HG03039 (cell line): Measurements from ENCODE around the gene TAF4B.
"Not testable (repeated sequence)": the region's sequence is repeated elsewhere in the genome, so short reads cannot be mapped to it uniquely, and the experiment has no call there.

Experiments used
- ATAC-seq: cut with Tn5 transposase; IDR thresholded peaks from one replicate; pipeline ENCODE4 v1.9.1; 2021; ENCODE audit warnings: mild to moderate bottlenecking, moderate library complexity; ENCODE audit not compliant: unreplicated experiment

The TAF4B gene

DNA sequence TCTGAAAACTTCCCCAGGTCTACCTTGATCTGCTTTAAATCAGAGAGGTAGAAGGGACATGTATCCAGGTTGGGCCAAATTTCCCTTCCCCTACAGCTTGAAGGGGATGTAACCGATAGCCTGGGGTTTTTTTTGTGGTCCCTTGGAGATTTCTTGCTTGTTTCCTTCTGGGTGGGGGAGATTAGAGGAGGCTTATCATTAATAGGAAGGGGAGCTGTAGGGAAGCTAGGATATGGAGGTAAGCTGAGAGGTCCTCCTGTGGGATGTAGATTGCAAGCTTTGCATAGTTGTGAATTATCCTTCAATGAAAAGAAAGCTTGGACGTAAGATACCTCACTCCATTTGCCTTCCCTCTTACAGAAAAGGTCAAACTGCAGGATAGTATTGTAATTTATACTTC lies 11.1 kb downstream of the TAF4B start:
- ATAC-seq = not testable (repeated sequence)

DNA sequence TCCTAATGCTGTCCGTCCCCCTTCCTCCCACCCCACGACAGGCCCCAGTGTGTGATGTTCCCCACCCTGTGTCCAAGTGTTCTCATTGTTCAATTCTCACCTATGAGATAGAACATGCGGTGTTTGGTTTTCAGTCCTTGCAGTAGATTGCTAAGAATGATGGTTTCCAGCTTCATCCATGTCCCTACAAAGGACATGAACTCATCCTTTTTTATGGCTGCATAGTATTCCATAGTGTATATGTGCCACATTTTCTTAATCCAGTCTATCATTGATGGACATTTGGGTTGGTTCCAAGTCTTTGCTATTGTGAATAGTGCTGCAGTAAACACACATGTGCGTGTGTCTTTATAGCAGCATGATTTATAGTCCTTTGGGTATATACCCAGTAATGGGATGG lies 12.5 kb downstream of the TAF4B start:
- ATAC-seq = not testable (repeated sequence)

DNA sequence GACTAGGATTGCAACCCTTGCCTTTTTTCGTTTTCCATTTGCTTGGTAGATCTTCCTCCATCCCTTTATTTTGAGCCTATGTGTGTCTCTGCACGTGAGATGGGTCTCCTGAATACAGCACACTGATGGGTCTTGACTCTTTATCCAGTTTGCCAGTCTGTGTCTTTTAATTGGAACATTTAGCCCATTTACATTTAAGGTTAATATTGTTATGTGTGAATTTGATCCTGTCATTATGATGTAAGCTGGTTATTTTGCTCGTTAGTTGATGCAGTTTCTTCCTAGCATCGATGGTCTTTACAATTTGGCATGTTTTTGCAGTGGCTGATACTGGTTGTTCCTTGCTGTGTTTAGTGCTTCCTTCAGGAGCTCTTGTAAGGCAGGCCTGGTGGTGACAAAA lies 16.1 kb downstream of the TAF4B start:
- ATAC-seq = not testable (repeated sequence)

DNA sequence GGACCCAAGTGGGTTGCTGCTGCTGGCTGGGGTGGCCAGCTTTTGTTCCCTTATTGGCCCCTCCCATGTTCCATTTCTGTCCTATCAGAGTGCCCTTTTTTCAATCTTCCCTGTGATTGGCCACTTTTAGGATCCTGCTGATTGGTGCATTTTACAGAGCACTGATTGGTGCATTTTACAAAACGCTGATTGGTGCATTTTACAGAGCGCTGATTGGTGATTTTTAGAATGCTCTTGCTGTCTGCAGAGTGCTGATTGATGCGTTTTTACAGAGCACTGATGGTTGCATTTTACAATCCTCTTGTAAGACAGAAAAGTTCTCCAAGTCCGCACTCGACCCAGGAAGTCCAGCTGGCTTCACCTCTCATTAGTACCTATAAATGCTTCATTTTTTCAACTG lies 19.2 kb downstream of the TAF4B start:
- ATAC-seq = not testable (repeated sequence)

DNA sequence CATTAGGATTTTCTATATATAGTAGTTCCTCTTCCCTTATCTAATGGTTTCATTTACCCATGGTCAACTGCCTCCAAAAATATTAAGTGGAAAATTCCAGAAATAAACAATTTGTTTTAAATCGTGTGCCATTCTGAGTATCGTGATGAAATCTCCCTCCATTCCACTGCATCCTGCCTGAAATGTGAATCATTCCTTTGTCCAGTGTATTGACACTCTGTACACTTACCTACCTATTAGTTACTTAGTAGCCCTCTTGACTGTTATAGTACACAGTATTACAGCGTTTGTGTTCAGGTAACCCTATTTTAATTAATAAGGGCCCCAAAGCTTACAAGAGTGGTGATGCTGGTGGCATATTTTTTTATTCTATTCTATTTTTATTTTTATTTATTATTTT lies 26.2 kb downstream of the TAF4B start:
- no peak for ATAC-seq

DNA sequence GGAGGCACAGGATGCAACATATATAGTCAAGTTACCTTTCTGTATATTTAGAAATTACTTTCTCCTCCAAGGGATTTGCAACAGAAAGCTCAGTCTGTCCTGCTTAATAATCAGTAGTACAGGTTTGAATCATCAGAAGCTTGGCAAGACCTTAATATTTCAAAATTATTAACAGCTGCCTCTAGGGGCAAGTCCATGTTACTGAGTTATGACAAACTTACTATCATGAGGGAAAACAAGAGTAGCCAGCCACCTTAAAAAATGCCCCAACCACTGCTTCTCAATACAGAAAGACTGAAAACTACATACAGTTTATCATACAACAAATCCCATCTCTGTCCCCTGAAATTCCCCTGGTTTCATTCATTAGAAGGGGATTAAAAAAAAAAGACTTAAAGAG lies 28.6 kb downstream of the TAF4B start:
- peak; percentile 58 for ATAC-seq

DNA sequence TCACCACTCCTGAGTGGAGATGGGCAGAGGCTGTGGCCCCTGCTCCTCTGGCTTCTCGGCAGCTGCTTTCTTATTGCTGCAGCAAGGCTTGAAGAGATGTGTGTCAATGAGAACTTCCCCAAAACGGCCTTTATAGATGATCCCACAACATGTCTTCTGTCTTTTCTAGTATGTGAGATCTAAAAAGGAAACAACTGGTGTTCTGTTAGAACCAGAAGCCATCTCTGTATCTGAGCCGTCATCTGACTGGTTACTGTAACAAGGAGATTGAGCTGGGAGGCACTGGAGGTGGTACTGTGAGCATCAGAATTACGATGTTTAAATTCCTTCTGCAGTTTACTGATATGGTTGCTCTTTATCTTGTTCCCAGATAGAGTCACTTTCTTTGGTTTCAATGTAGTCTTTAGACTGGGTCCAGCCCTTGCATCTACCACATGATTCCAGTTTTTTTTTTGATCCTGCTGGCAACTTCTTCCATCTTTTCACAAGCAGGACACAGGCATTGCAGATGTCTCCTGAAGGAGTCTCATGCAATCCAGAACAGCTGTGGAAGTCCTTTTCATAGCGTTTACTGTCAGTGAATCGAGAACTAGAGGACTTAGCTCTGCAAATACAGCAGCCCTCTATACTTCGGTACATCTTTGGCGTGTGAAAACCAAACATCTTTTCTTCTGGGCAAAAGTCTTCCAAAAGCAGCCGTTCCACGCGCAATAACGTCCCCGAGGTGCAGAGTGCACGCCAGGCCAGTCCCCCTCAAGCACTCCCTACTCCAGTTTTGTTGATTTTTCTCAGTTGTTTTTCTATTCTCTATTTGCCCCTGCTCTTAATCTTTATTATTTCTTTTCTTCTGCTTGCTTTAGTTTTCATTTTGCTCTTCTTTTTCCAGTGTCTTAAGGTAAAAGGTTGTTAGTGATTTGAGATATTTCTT lies 29.7 kb downstream of the TAF4B start:
- no peak for ATAC-seq

DNA sequence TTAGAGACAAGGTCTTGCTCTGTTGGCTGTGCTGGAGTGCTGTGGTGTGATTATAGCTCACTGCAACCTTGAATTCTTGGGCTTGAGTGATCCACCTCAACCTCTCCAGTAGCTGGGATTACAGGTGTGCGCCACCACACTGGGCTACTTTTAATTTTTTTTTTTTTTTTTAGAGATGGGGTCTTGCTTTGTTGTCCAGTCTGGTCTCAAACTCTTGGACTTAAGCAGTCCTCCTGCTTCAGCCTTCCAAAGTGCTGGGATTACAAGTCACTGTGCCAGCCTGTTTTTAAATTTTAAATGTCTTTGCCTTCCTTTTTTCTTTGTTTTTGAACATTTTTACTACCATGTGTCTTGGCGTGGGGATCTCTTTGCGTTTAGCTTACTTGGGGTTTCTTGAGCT lies 32.5 kb downstream of the TAF4B start:
- no peak for ATAC-seq

DNA sequence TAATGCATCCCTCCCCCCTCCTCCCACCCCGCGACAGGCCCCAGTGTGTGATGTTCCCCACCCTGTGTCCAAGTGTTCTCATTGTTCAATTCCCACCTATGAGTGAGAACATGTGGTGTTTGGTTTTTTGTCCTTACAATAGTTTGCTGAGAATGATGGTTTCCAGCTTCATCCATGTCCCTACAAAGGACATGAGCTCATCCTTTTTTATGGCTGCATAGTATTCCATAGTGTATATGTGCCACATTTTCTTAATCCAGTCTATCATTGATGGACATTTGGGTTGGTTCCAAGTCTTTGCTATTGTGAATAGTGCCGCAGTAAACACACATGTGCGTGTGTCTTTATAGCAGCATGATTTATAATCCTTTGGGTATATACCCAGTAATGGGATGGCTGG lies 33.2 kb downstream of the TAF4B start:
- not testable (repeated sequence) for ATAC-seq

DNA sequence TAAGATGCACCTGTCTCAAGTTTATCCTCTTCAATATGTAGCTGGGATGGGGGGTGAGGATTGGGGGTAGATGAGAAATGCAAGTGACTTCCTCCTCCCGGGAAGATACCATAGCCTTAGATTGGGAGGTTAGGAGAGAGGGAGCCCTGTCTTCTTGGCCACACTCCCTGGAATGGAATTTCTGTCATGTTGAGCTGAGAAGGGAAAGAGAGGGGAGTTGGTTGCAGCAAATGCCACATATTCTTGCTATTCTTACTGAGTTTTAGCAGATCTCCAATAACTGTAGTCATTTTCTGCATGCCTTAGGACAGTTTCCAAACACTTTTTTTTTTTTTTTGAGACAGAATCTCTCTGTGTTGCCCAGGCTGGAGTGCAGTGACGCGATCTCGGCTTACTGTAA lies 35.9 kb downstream of the TAF4B start:
- no peak for ATAC-seq

DNA sequence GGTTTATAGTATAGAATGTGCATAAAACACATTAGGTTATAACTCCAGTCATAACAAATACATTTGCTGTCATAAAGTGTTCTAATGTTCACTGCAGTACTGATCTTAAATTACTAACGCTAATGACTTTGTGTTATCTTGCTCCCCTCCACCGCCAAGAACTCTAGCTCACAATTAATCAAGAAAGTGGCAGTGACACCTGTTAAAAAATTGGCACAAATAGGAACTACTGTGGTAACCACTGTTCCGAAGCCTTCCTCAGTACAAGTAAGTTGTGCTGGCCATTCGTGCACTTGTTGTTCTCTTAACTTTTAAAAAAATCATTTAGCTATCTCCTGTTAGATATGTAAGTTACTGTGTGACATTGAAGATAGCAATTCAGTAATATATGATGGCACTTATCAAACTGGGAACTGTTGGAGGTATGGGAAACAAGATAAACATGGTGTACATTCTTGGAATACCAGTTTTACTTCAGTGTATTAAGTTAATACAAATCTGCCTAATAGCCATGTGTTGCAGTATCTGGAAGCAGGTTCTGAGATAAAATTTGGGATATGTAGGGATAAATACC lies 41.2 kb downstream of the TAF4B start:
- ATAC-seq = no peak

DNA sequence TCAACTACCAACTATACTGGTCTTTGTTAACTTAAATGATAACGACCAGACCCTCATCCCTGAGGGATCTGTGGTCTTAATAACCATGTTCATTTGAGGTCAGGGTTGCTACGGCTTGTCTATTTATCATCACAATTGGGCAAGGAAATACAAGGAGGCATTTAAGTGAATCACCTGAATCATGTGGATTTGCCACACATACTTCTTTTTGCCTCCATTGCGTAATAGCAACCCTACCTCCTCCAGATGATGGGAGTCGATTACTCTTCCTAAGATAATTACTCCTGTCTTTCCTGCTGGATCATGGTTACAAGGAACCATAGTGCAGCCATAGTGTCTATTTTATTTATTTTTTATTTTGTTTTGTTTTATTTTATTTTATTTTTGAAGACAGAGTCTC lies 42.2 kb downstream of the TAF4B start:
- no peak for ATAC-seq

DNA sequence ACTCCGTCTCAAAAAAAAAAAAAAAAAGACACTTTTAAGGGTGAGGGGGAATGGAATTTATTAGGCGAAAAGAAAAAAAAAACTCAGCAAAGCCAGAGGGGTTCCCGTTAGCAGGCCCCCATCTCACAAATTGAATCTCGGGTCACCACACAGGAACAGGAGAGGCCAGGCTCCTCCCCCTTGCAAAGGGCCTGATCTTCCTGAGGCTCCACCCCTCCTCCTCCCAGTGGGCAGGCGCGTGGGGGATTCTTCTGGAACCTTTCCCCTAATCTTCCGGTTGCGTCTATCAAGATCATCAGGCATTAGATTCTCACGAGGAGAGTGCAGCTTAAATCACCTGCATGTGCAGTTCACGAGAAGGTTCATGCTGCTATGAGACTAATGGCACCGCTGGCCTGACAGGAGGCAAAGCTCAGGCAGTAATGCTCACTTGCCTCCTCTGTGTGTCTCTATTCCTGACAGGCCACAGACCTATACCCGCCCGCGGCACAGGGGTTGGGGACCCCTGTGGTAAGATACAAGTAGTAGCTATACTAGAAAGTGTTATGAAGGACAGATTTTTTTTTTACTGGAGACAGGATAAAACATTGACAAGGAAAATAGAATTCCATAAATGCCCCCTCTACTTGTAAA lies 45.8 kb downstream of the TAF4B start:
- no peak for ATAC-seq

DNA sequence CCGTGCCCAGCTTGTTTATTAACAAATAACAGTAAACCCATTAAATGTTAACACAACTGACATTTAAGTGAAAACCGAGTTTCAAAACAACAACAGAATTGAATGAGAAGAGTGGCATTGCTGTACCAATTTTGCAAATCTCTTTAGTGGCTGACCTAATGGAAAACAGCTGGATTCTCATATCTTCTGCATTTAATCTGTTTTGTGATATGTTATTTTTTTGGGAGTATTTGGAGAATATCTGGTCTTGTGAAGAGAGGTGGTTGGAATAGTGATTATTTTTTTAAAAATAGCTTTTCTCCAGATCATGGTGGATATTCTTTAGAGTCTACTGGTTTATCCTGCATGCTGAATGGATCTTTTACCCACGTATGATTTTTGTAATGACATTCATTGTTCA lies 51.1 kb downstream of the TAF4B start:
- ATAC-seq = no peak

DNA sequence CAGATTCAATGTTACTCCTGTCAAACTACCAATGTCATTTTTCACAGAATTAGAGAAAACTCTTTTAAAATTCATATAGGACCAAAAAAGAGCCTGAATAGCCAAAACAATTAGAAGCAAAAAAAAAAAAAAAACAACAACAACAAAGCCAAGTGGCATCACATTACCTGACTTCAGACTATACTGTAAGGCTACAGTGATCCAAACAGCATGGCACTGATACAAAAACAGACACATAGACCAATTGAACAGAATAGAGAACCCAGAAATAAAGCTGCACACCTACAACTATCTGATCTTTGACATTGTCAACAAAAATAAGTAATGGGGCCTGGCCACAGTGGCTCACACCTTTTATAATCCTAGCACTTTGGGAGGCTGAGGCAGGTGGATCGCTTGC lies 53.2 kb downstream of the TAF4B start:
- no peak for ATAC-seq

DNA sequence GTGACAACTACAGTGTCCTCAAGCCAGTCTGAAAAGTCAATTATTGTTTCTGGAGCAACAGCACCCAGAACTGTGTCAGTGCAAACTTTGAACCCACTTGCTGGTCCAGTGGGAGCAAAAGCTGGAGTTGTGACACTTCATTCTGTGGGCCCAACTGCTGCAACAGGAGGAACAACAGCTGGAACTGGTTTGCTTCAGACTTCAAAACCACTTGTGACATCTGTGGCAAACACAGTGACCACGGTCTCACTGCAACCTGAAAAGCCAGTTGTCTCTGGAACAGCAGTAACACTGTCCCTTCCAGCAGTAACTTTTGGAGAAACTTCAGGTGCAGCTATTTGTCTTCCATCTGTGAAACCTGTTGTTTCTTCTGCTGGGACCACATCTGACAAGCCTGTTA lies 59.8 kb downstream of the TAF4B start:
- ATAC-seq = no peak

DNA sequence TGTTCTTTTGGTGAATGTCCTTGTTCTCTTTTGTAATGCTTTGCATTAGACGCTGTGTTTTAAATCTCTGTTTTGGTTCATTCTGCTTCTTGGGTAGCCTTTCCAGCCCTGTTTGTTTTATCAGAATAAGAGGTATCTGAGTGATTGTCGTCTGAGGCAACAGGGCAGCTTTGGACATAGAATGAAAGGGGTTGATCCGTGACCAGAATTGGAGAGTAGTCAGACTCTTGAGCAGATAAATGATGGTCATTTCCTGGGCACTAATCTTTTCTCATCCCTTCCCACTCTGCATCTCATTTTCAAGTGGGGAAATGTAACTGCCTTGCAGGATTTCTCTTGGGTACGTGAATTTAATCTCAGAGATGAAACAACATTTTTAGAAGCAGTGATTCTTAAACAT lies 61.4 kb downstream of the TAF4B start:
- ATAC-seq = no peak

DNA sequence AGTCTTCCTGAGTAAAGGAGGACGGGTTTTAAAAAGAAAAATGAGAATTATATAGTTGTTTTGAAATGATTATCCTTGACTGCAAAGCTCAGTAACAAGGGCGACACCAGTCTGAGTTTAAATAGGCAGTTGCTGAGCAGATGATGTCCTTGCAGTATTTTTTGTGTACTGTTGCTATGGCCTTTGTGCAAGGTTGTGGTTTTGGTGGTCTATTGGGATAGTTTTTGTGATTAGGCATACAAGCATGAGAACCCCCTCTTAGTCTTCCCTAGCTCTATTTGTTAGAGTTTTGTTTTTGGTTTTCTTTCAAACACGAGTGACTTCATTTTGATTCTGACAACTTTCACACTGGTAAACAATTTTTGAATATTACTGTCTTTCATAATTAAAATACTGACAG lies 64.1 kb downstream of the TAF4B start:
- ATAC-seq = no peak

DNA sequence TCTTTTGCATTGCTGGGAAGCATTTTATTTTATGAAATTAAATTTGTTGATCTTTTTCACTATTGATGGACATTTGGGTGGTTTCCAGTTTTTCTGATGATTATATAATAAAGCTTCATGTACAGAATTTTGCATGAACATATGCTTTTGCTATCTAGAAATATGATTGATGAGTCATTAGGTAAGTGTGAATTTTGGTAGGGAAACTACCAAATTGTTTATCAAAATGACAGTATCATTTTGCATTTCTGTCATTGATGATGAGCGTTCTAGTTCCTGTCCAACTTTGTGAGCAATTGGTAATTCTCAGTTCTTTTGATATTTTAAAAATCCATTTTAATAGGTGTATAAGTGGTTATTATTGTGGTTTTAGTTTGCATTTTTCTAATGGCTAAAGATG lies 67.7 kb downstream of the TAF4B start:
- no peak for ATAC-seq

DNA sequence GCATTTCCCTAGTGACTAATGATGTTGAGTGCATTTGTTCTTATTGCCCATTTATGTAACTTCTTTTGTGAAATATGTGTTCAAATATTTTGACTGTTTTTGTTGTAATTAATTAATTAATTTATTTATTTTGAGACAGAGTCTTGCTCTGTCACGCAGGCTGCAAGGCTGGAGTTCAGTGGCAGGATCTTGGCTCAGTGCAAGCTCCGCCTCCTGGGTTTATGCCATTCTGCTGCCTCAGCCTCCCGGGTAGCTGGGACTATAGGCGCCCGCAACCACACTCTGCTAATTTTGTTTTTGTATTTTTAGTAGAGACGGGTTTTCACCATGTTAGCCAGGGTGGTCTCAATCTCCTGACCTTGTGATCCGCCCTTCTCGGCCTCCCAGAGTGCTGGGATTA lies 71.9 kb downstream of the TAF4B start:
- no peak for ATAC-seq

DNA sequence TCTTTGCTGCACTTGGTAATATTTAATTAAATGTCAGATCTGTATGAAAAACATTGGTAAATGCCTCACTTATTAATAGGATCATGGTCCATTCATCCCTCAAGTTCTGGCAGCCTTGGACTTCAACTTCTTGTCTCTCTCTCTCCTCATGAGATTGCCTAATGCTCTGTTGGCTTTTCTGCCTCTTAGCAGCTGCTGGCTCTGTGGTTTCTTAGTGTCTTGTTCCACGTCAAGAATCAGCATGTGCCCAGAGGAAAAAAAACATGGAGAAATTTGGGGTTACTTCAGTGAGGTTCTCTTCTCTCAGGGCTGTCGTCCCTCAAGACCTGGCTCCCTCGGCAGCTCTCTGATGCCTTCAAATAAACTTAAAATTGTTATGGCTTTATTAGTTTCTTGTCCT lies 75.4 kb downstream of the TAF4B start:
- no peak for ATAC-seq

DNA sequence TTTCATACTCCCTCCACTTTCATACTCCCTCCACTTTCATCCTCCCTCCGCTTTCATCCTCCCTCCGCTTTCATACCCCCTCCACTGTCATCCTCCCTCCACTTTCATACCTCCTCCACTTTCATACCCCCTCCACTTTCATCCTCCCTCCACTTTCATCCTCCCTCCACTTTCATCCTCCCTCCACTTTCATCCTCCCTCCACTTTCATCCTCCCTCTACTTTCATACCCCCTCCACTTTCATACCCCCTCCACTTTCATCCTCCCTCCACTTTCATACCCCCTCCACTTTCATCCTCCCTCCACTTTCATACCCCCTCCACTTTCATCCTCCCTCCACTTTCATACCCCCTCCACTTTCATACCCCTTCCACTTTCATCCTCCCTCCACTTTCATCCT lies 77.0 kb downstream of the TAF4B start:
- not testable (repeated sequence) for ATAC-seq
